ENCODE results near the gene CHPF2. TPM values are rescaled to one million over a fixed set of nuclear protein-coding genes. Genes with fewer than 3 reads are reported as not detected.

Gene CHPF2
- polyA plus RNA-seq, 2 donors: 10.8 to 13.6 TPM

DNA sequence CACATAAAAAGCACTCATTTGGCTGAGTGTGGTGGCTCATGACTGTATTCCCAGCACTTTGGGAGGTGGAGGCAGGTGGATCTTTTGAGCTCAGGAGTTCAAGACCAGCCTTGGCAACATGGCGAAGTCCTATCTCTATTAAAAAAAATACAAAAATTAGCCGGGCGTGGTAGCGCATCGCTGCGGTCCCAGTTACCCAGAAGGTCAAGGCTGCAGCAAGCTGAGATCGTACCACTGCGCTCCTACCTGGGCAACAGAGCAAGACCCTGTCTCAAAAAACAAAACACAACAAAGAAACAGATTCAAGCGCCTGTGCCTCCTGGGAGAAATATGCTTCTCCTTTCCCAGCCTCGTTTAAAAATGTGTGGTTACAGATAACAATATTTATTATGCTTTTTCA, 3.0 kb upstream of the CHPF2 start:
- WGBS, 2 donors: 89% methylated on average over 10 of the region's 10 CpGs
- Histone ChIP-seq H3K27ac (ENCODE audit: low read depth in 2 of 2, low read length in 1 of 2) (no peak overlapping the region), H3K36me3 (ENCODE audit: control insufficient read depth in 2 of 2, insufficient read depth in 2 of 2, low read length in 1 of 2) (peaks cover 0 to 6% of the 10 kb centered on the region in 2 donors), H3K4me3 (ENCODE audit: low read depth in 1 of 2, low read length in 2 of 2) (no peak overlapping the region), H3K9me3 (ENCODE audit: control insufficient read depth in 2 of 2, insufficient read depth in 1 of 2, low read depth in 1 of 2, low read length in 1 of 2) (no peaks in the 10 kb centered on the region), H3K27me3 (ENCODE audit: control insufficient read depth in 1 of 2, insufficient read depth in 2 of 2, low read length in 2 of 2) (no peaks in the 10 kb centered on the region), H3K4me1 (ENCODE audit: control insufficient read depth in 2 of 2, insufficient read depth in 2 of 2, low read length in 1 of 2) (peaks cover 3 to 17% of the 10 kb centered on the region in 2 donors)

DNA sequence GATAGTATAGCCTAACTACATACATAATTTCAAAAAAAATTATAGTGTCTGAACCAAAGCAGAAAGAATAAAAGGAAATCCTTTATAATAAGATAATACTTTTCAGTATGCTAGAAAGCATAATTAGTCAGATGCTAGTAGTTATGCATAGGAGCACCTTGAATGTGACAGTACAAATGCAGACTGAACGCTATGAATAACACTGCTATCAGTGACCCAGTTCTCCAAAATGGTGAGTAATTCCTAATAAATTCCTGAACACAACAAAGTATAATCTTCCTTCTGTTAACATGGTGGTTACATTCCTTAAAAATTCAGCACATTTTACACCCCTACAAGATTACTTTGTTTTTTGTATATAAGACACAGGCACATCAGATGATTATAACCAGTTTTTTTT, 1.2 kb upstream of the CHPF2 start:
- Histone ChIP-seq H3K36me3 (ENCODE audit: control insufficient read depth in 2 of 2, insufficient read depth in 2 of 2, low read length in 1 of 2) (peaks cover 0 to 7% of the 10 kb centered on the region in 2 donors), H3K9me3 (ENCODE audit: control insufficient read depth in 2 of 2, insufficient read depth in 1 of 2, low read depth in 1 of 2, low read length in 1 of 2) (no peaks in the 10 kb centered on the region), H3K4me3 (ENCODE audit: low read depth in 1 of 2, low read length in 2 of 2) (no peak overlapping the region), H3K4me1 (ENCODE audit: control insufficient read depth in 2 of 2, insufficient read depth in 2 of 2, low read length in 1 of 2) (peaks cover 3 to 14% of the 10 kb centered on the region in 2 donors), H3K27ac (ENCODE audit: low read depth in 2 of 2, low read length in 1 of 2) (no peak overlapping the region), H3K27me3 (ENCODE audit: control insufficient read depth in 1 of 2, insufficient read depth in 2 of 2, low read length in 2 of 2) (no peaks in the 10 kb centered on the region)
- WGBS, 2 donors: 82 to 86% methylated on average over 1 of the region's 1 CpG

DNA sequence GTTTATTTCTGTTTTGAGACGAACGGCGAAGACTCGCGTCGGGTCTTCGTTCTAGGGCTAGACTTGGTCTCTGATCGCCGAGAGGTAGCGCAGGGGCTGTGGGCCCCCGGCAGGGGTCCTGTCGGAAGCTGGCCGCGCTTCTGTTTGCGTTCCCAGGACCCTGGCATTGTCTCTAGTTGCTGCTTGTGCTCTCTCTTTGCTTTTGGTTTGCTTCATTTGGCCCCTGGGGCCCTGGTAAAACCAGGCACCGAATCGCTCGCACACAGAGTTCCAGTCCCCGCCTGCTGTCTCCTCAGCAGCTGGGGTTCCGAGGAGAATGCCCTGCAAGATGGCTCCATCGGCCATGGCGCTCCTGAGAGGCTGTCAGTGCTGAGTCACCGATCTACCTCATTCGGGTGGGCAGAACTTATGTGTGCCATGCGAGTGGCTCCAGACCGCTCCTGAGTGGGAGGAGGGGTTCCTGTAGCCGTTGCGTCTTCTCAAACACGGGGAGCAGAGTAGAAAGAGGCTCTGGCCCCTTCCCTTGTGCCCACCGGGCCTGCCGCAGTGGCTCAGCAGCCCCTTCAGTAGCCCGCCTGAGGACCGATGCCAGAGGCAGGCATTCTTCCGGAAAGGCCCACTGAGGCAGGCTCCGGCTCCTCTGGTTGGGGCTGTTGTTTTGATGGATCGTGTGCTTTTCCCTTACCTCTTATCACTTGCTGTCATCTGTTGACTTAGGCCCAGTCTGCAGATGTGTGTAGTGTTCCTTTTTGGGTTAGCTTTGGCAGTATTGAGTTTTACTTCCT, 826 bp downstream of the CHPF2 start:
- WGBS, 2 donors: 7 to 8% methylated on average over 36 of the region's 36 CpGs
- Histone ChIP-seq H3K27me3 (ENCODE audit: control insufficient read depth in 1 of 2, insufficient read depth in 2 of 2, low read length in 2 of 2) (no peaks in the 10 kb centered on the region), H3K9me3 (ENCODE audit: control insufficient read depth in 2 of 2, insufficient read depth in 1 of 2, low read depth in 1 of 2, low read length in 1 of 2) (no peaks in the 10 kb centered on the region), H3K4me3 (ENCODE audit: low read depth in 1 of 2, low read length in 2 of 2) (peak overlapping the region; percentile 72 to 95), H3K36me3 (ENCODE audit: control insufficient read depth in 2 of 2, insufficient read depth in 2 of 2, low read length in 1 of 2) (peaks cover 5 to 24% of the 10 kb centered on the region in 2 donors), H3K4me1 (ENCODE audit: control insufficient read depth in 2 of 2, insufficient read depth in 2 of 2, low read length in 1 of 2) (peaks cover 3 to 10% of the 10 kb centered on the region in 2 donors), H3K27ac (ENCODE audit: low read depth in 2 of 2, low read length in 1 of 2) (peak overlapping the region; percentile 67 to 73)

DNA sequence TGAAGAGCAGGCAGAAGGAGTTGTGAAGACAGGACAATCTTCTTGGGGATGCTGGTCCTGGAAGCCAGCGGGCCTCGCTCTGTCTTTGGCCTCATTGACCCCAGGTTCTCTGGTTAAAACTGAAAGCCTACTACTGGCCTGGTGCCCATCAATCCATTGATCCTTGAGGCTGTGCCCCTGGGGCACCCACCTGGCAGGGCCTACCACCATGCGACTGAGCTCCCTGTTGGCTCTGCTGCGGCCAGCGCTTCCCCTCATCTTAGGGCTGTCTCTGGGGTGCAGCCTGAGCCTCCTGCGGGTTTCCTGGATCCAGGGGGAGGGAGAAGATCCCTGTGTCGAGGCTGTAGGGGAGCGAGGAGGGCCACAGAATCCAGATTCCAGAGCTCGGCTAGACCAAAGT, 1.5 kb downstream of the CHPF2 start:
- Histone ChIP-seq H3K4me1 (ENCODE audit: control insufficient read depth in 2 of 2, insufficient read depth in 2 of 2, low read length in 1 of 2) (peaks cover 3 to 10% of the 10 kb centered on the region in 2 donors), H3K36me3 (ENCODE audit: control insufficient read depth in 2 of 2, insufficient read depth in 2 of 2, low read length in 1 of 2) (peaks cover 5 to 29% of the 10 kb centered on the region in 2 donors), H3K4me3 (ENCODE audit: low read depth in 1 of 2, low read length in 2 of 2) (peak overlapping the region in 1 of 2 donors; percentile 72), H3K9me3 (ENCODE audit: control insufficient read depth in 2 of 2, insufficient read depth in 1 of 2, low read depth in 1 of 2, low read length in 1 of 2) (no peaks in the 10 kb centered on the region), H3K27ac (ENCODE audit: low read depth in 2 of 2, low read length in 1 of 2) (no peak overlapping the region), H3K27me3 (ENCODE audit: control insufficient read depth in 1 of 2, insufficient read depth in 2 of 2, low read length in 2 of 2) (no peaks in the 10 kb centered on the region)
- 70 to 74% methylated on average over 9 of the region's 9 CpGs for WGBS, 2 donors

DNA sequence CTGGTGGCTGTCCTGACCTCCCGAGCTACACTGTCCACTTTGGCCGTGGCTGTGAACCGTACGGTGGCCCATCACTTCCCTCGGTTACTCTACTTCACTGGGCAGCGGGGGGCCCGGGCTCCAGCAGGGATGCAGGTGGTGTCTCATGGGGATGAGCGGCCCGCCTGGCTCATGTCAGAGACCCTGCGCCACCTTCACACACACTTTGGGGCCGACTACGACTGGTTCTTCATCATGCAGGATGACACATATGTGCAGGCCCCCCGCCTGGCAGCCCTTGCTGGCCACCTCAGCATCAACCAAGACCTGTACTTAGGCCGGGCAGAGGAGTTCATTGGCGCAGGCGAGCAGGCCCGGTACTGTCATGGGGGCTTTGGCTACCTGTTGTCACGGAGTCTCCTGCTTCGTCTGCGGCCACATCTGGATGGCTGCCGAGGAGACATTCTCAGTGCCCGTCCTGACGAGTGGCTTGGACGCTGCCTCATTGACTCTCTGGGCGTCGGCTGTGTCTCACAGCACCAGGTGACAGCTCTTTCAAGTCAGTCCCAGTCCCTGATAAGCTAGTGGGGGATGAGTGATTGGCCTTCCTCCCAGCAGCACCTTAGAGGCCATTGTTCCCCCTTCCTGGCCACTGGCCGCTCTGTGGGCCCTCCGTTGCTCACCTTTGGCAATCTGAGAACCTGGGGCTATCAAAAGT, 3.0 kb downstream of the CHPF2 start:
- H3K9me3 ChIP-seq (ENCODE audit: control insufficient read depth in 2 of 2, insufficient read depth in 1 of 2, low read depth in 1 of 2, low read length in 1 of 2): no peaks in the 10 kb centered on the region
- no peak overlapping the region for H3K27ac ChIP-seq (ENCODE audit: low read depth in 2 of 2, low read length in 1 of 2)
- H3K4me1 ChIP-seq (ENCODE audit: control insufficient read depth in 2 of 2, insufficient read depth in 2 of 2, low read length in 1 of 2): peaks cover 3 to 10% of the 10 kb centered on the region in 2 donors
- WGBS, 2 donors: 88 to 89% methylated on average over 28 of the region's 28 CpGs
- H3K4me3 ChIP-seq (ENCODE audit: low read depth in 1 of 2, low read length in 2 of 2): no peak overlapping the region
- H3K27me3 ChIP-seq (ENCODE audit: control insufficient read depth in 1 of 2, insufficient read depth in 2 of 2, low read length in 2 of 2): no peaks in the 10 kb centered on the region
- peaks cover 5 to 36% of the 10 kb centered on the region in 2 donors for H3K36me3 ChIP-seq (ENCODE audit: control insufficient read depth in 2 of 2, insufficient read depth in 2 of 2, low read length in 1 of 2)

DNA sequence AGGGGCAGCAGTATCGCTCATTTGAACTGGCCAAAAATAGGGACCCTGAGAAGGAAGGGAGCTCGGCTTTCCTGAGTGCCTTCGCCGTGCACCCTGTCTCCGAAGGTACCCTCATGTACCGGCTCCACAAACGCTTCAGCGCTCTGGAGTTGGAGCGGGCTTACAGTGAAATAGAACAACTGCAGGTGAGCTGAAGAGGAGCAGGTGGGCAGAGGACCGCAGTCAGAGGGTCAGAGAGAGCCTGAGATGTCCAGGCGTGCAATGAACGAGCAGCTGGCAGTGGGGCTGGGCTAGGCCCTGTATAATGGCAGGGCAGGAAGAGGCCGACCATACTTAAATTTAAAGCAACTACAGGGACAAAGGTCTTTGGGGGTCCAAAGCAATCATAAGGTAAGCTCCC, 4.1 kb downstream of the CHPF2 start:
- no peak overlapping the region for H3K27ac ChIP-seq (ENCODE audit: low read depth in 2 of 2, low read length in 1 of 2)

DNA sequence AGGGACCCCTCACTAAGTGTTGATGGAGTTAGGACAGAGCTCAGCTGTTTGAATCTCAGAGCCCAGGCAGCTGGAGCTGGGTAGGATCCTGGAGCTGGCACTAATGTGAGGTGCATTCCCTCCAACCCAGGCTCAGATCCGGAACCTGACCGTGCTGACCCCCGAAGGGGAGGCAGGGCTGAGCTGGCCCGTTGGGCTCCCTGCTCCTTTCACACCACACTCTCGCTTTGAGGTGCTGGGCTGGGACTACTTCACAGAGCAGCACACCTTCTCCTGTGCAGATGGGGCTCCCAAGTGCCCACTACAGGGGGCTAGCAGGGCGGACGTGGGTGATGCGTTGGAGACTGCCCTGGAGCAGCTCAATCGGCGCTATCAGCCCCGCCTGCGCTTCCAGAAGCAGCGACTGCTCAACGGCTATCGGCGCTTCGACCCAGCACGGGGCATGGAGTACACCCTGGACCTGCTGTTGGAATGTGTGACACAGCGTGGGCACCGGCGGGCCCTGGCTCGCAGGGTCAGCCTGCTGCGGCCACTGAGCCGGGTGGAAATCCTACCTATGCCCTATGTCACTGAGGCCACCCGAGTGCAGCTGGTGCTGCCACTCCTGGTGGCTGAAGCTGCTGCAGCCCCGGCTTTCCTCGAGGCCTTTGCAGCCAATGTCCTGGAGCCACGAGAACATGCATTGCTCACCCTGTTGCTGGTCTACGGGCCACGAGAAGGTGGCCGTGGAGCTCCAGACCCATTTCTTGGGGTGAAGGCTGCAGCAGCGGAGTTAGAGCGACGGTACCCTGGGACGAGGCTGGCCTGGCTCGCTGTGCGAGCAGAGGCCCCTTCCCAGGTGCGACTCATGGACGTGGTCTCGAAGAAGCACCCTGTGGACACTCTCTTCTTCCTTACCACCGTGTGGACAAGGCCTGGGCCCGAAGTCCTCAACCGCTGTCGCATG, 5.2 kb downstream of the CHPF2 start:
- H3K27ac ChIP-seq (ENCODE audit: low read depth in 2 of 2, low read length in 1 of 2): no peak overlapping the region
- peaks cover 5 to 39% of the 10 kb centered on the region in 2 donors for H3K36me3 ChIP-seq (ENCODE audit: control insufficient read depth in 2 of 2, insufficient read depth in 2 of 2, low read length in 1 of 2)
- H3K9me3 ChIP-seq (ENCODE audit: control insufficient read depth in 2 of 2, insufficient read depth in 1 of 2, low read depth in 1 of 2, low read length in 1 of 2): no peaks in the 10 kb centered on the region
- H3K4me3 ChIP-seq (ENCODE audit: low read depth in 1 of 2, low read length in 2 of 2): no peak overlapping the region
- peaks cover 3 to 6% of the 10 kb centered on the region in 2 donors for H3K4me1 ChIP-seq (ENCODE audit: control insufficient read depth in 2 of 2, insufficient read depth in 2 of 2, low read length in 1 of 2)
- H3K27me3 ChIP-seq (ENCODE audit: control insufficient read depth in 1 of 2, insufficient read depth in 2 of 2, low read length in 2 of 2): no peaks in the 10 kb centered on the region
- WGBS, 2 donors: 87 to 89% methylated on average over 44 of the region's 44 CpGs

More for the DNA sequence above, 4.1 kb downstream of the CHPF2 start:
- 90 to 91% methylated on average over 13 of the region's 13 CpGs for WGBS, 2 donors
- Histone ChIP-seq H3K27me3 (ENCODE audit: control insufficient read depth in 1 of 2, insufficient read depth in 2 of 2, low read length in 2 of 2) (no peaks in the 10 kb centered on the region), H3K36me3 (ENCODE audit: control insufficient read depth in 2 of 2, insufficient read depth in 2 of 2, low read length in 1 of 2) (peaks cover 5 to 39% of the 10 kb centered on the region in 2 donors), H3K4me1 (ENCODE audit: control insufficient read depth in 2 of 2, insufficient read depth in 2 of 2, low read length in 1 of 2) (peaks cover 3 to 10% of the 10 kb centered on the region in 2 donors), H3K4me3 (ENCODE audit: low read depth in 1 of 2, low read length in 2 of 2) (no peak overlapping the region), H3K9me3 (ENCODE audit: control insufficient read depth in 2 of 2, insufficient read depth in 1 of 2, low read depth in 1 of 2, low read length in 1 of 2) (no peaks in the 10 kb centered on the region)

DNA sequence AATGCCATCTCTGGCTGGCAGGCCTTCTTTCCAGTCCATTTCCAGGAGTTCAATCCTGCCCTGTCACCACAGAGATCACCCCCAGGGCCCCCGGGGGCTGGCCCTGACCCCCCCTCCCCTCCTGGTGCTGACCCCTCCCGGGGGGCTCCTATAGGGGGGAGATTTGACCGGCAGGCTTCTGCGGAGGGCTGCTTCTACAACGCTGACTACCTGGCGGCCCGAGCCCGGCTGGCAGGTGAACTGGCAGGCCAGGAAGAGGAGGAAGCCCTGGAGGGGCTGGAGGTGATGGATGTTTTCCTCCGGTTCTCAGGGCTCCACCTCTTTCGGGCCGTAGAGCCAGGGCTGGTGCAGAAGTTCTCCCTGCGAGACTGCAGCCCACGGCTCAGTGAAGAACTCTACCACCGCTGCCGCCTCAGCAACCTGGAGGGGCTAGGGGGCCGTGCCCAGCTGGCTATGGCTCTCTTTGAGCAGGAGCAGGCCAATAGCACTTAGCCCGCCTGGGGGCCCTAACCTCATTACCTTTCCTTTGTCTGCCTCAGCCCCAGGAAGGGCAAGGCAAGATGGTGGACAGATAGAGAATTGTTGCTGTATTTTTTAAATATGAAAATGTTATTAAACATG, 6.0 kb downstream of the CHPF2 start:
- Histone ChIP-seq H3K27me3 (ENCODE audit: control insufficient read depth in 1 of 2, insufficient read depth in 2 of 2, low read length in 2 of 2) (no peaks in the 10 kb centered on the region), H3K27ac (ENCODE audit: low read depth in 2 of 2, low read length in 1 of 2) (no peak overlapping the region), H3K4me1 (ENCODE audit: control insufficient read depth in 2 of 2, insufficient read depth in 2 of 2, low read length in 1 of 2) (peaks cover 2 to 5% of the 10 kb centered on the region in 2 donors), H3K9me3 (ENCODE audit: control insufficient read depth in 2 of 2, insufficient read depth in 1 of 2, low read depth in 1 of 2, low read length in 1 of 2) (no peaks in the 10 kb centered on the region), H3K4me3 (ENCODE audit: low read depth in 1 of 2, low read length in 2 of 2) (no peak overlapping the region), H3K36me3 (ENCODE audit: control insufficient read depth in 2 of 2, insufficient read depth in 2 of 2, low read length in 1 of 2) (peaks cover 5 to 39% of the 10 kb centered on the region in 2 donors)
- WGBS, 2 donors: 73 to 78% methylated on average over 17 of the region's 17 CpGs
